H1 (cell line): ENCODE measurements around the gene GHRL. TPM values are rescaled to one million over a fixed set of nuclear protein-coding genes. Genes with fewer than 3 reads are reported as not detected.

ENCODE experiments used
- CTCF ChIA-PET: fragments of 300-600 bp; sonication (Branson Sonifier 250); formaldehyde crosslinking; loops from one replicate; lab custom pipeline; 2021; ENCODE audit not compliant: partially characterized antibody; lab: Charles Lee
- POLR2A ChIA-PET: fragments of 300-600 bp; sonication (Branson Sonifier 250); formaldehyde crosslinking; loops from one replicate; lab custom pipeline; 2021; ENCODE audit warnings: inconsistent platforms; ENCODE audit not compliant: partially characterized antibody; lab: Charles Lee
- DNase-seq, 2 experiments: peaks; one replicate each; pipeline versions ENCODE4 v3.0.0 to v3.0.0-alpha.2; 2010 to 2022; ENCODE audit warnings: low spot score in 2 of 2, low read depth in 1 of 2, mixed read lengths in 1 of 2
- FAIRE-seq: peaks from 2 replicates; lab custom pipeline; 2011; peaks lifted over from hg19 to GRCh38; lab: Jason Lieb, UNC
- H2AFZ ChIP-seq: 2 replicates; pipeline ENCODE4 v1.8.1; 2012; ENCODE audit warnings: low read length, inconsistent platforms
- H2AK5ac ChIP-seq: 2 replicates; pipeline ENCODE4 v1.6.1; 2013; ENCODE audit warnings: low read depth, low read length
- H2BK120ac ChIP-seq: replicated peaks from 2 replicates; pipeline ENCODE3; 2013; ENCODE audit warnings: low read depth, low read length, inconsistent platforms
- H2BK12ac ChIP-seq: 2 replicates; pipeline ENCODE4 v1.6.1; 2013; ENCODE audit warnings: low read depth, low read length
- H2BK15ac ChIP-seq: 2 replicates; pipeline ENCODE4 v1.6.1; 2013; ENCODE audit warnings: low read length
- H2BK20ac ChIP-seq: 2 replicates; pipeline ENCODE4 v1.6.1; 2013; ENCODE audit warnings: low read length
- H2BK5ac ChIP-seq: 2 replicates; pipeline ENCODE4 v1.6.1; 2013; ENCODE audit warnings: low read depth, low read length
- H3K14ac ChIP-seq: 2 replicates; pipeline ENCODE4 v1.6.1; 2013; ENCODE audit warnings: inconsistent platforms; ENCODE audit not compliant: insufficient read length
- H3K18ac ChIP-seq: 2 replicates; pipeline ENCODE4 v1.6.1; 2013; ENCODE audit warnings: low read length; ENCODE audit errors: extremely low read depth
- H3K23ac ChIP-seq: 2 replicates; pipeline ENCODE4 v1.6.1; 2013; ENCODE audit warnings: inconsistent platforms; ENCODE audit not compliant: insufficient read length
- H3K23me2 ChIP-seq: 2 replicates; pipeline ENCODE4 v1.6.1; 2013; ENCODE audit warnings: low read depth, low read length
- H3K27ac ChIP-seq: 2 replicates; pipeline ENCODE4 v1.6.1; 2011; ENCODE audit warnings: low read depth, low read length, inconsistent platforms
- H3K27me3 ChIP-seq, 4 experiments: replicated peaks in 1 of 4; 1 replicate in 1 of 4; 2 replicates in 3 of 4; pipeline versions ENCODE4 v1.6.1 to v1.8.1; 2011 to 2013; ENCODE audit warnings: low read length in 3 of 4, mild to moderate bottlenecking in 3 of 4, inconsistent platforms in 2 of 4, mixed read lengths in 2 of 4, moderate library complexity in 1 of 4; ENCODE audit not compliant: control insufficient read depth in 3 of 4, insufficient read depth in 3 of 4; ENCODE audit errors: extremely low read depth in 1 of 4
- H3K36me3 ChIP-seq, 4 experiments: 2 replicates each; pipeline versions ENCODE4 v1.6.1 to v1.8.1; 2011 to 2013; ENCODE audit warnings: mild to moderate bottlenecking in 4 of 4, low read length in 3 of 4, moderate library complexity in 2 of 4, control low read depth in 1 of 4, inconsistent platforms in 1 of 4; ENCODE audit not compliant: insufficient read depth in 4 of 4, control insufficient read depth in 2 of 4
- H3K4ac ChIP-seq: replicated peaks from 2 replicates; pipeline ENCODE3; 2013; ENCODE audit warnings: low read length, low read depth, mixed read lengths, inconsistent platforms; ENCODE audit not compliant: insufficient read length
- H3K4me1 ChIP-seq, 4 experiments: replicated peaks in 1 of 4; 1 replicate in 1 of 4; 2 replicates in 3 of 4; pipeline versions ENCODE4 v1.6.1 to v1.8.1; 2011 to 2013; ENCODE audit warnings: low read length in 3 of 4, inconsistent platforms in 2 of 4, mixed read lengths in 1 of 4; ENCODE audit not compliant: insufficient read depth in 4 of 4, control insufficient read depth in 3 of 4
- H3K4me2 ChIP-seq, 2 experiments: 2 replicates each; pipeline versions ENCODE4 v1.6.1 to v1.8.1; 2011 to 2013; ENCODE audit warnings: low read depth in 2 of 2, low read length in 2 of 2, control low read depth in 1 of 2, inconsistent platforms in 1 of 2, mild to moderate bottlenecking in 1 of 2; ENCODE audit not compliant: insufficient read depth in 1 of 2
- H3K4me3 ChIP-seq, 4 experiments: fragments of 200-600, 300-600 bp in 1 of 4; sonication (generic), shearing (Covaris generic), sonication (Bioruptor Twin) in 1 of 4; 2 replicates each; pipeline versions ENCODE4 v1.5.1 to v1.8.1; 2011 to 2016; ENCODE audit warnings: low read length in 4 of 4, low read depth in 3 of 4, control low read depth in 2 of 4, inconsistent platforms in 2 of 4, mild to moderate bottlenecking in 2 of 4, mixed read lengths in 1 of 4, moderate library complexity in 1 of 4; ENCODE audit not compliant: insufficient read depth in 2 of 4; ENCODE audit errors: extremely low read depth in 1 of 4
- H3K56ac ChIP-seq: replicated peaks from 2 replicates; pipeline ENCODE3; 2013; ENCODE audit warnings: low read depth, mild to moderate bottlenecking, mixed read lengths, low read length, inconsistent platforms; ENCODE audit not compliant: insufficient read length
- H3K79me1 ChIP-seq: 2 replicates; pipeline ENCODE4 v1.6.1; 2013; ENCODE audit warnings: low read depth, low read length, control low read depth
- H3K79me2 ChIP-seq, 2 experiments: 2 replicates each; pipeline versions ENCODE4 v1.6.1 to v1.8.1; 2012 to 2013; ENCODE audit warnings: low read length in 2 of 2, mild to moderate bottlenecking in 2 of 2, inconsistent platforms in 1 of 2; ENCODE audit not compliant: insufficient read depth in 2 of 2, control insufficient read depth in 1 of 2
- H3K9ac ChIP-seq, 4 experiments: replicated peaks in 1 of 4; 1 replicate in 1 of 4; 2 replicates in 3 of 4; pipeline versions ENCODE4 v1.6.1 to v1.8.1; 2011 to 2013; ENCODE audit warnings: low read depth in 3 of 4, low read length in 3 of 4, control low read depth in 2 of 4, mild to moderate bottlenecking in 2 of 4, moderate library complexity in 2 of 4, inconsistent platforms in 1 of 4; ENCODE audit errors: extremely low read depth in 1 of 4
- H3K9me3 ChIP-seq, 2 experiments: 2 replicates each; pipeline versions ENCODE4 v1.6.1 to v1.8.1; 2012 to 2013; ENCODE audit warnings: mild to moderate bottlenecking in 2 of 2, moderate library complexity in 2 of 2, control low read depth in 1 of 2, inconsistent platforms in 1 of 2, low read depth in 1 of 2, low read length in 1 of 2, mixed read lengths in 1 of 2; ENCODE audit not compliant: insufficient read depth in 2 of 2
- H4K20me1 ChIP-seq, 2 experiments: replicated peaks in 1 of 2; 2 replicates each; pipeline versions ENCODE3 to v1.8.1; 2011 to 2013; ENCODE audit warnings: inconsistent platforms in 2 of 2, low read length in 2 of 2, mild to moderate bottlenecking in 1 of 2; ENCODE audit not compliant: insufficient read depth in 2 of 2, control insufficient read depth in 1 of 2
- H4K5ac ChIP-seq: 2 replicates; pipeline ENCODE4 v1.6.1; 2013; ENCODE audit warnings: low read length, low read depth, mixed read lengths, inconsistent platforms; ENCODE audit not compliant: insufficient read length
- H4K8ac ChIP-seq: 2 replicates; pipeline ENCODE4 v1.8.0; 2013; ENCODE audit warnings: mild to moderate bottlenecking, moderate library complexity, low read length, inconsistent platforms; ENCODE audit not compliant: insufficient read depth; ENCODE audit errors: extremely low read depth
- H4K91ac ChIP-seq: replicated peaks from 2 replicates; pipeline ENCODE3; 2013; ENCODE audit warnings: low read length, mixed read lengths, inconsistent platforms; ENCODE audit not compliant: insufficient read length
- ATF3 ChIP-seq: IDR thresholded peaks from 2 replicates; pipeline ENCODE4 v1.6.1; 2011; ENCODE audit warnings: low read depth, mild to moderate bottlenecking, low read length; ENCODE audit not compliant: insufficient read depth
- BACH1 ChIP-seq: IDR thresholded peaks from 2 replicates; pipeline ENCODE4 v1.6.1; 2012; ENCODE audit warnings: low read length, improper control_type of control experiment
- CBX5 ChIP-seq: fragments of 300-800, 300-1000 bp; sonication (generic); IDR thresholded peaks from 2 replicates; pipeline ENCODE4 v1.7.1; 2016; ENCODE audit warnings: antibody characterized with exemption, low read length, low read depth
- CHD2 ChIP-seq: IDR thresholded peaks from 2 replicates; pipeline ENCODE4 v1.6.1; 2012; ENCODE audit warnings: low read length, improper control_type of control experiment
- EGR1 ChIP-seq: IDR thresholded peaks from 2 replicates; pipeline ENCODE4 v1.6.1; 2011; ENCODE audit warnings: low read depth, low read length, borderline replicate concordance
- EP300 ChIP-seq, 2 experiments: IDR thresholded peaks; 1 replicate in 1 of 2; 2 replicates in 1 of 2; pipeline ENCODE4 v1.6.1; 2011 to 2012; ENCODE audit warnings: low read depth in 2 of 2, low read length in 2 of 2, mild to moderate bottlenecking in 2 of 2, borderline replicate concordance in 1 of 2, inconsistent platforms in 1 of 2, moderate library complexity in 1 of 2
- JUN ChIP-seq: IDR thresholded peaks from 2 replicates; pipeline ENCODE4 v1.6.1; 2011; ENCODE audit warnings: low read depth, mild to moderate bottlenecking, improper control_type of control experiment, low read length
- KDM4A ChIP-seq: IDR thresholded peaks from one replicate; pipeline ENCODE4 v1.7.1; 2012; ENCODE audit warnings: low read depth, mild to moderate bottlenecking, moderate library complexity, low read length, inconsistent platforms; ENCODE audit not compliant: severe bottlenecking
- PHF8 ChIP-seq: fragments of 200-600 bp; sonication (generic); conservative IDR thresholded peaks from 2 replicates; pipeline ENCODE4 v1.7.1; 2012; ENCODE audit warnings: low read depth, mild to moderate bottlenecking, inconsistent platforms, low read length, moderate library complexity
- POLR2A ChIP-seq, 2 experiments: IDR thresholded peaks; 1 replicate in 1 of 2; 2 replicates in 1 of 2; pipeline ENCODE4 v1.6.1; 2011; ENCODE audit warnings: low read depth in 2 of 2, low read length in 2 of 2, mild to moderate bottlenecking in 2 of 2; ENCODE audit errors: control extremely low read depth in 1 of 2
- SAP30 ChIP-seq: fragments of 300-600 bp; sonication (generic); IDR thresholded peaks from 2 replicates; pipeline ENCODE4 v1.7.1; 2012; ENCODE audit warnings: low read length, moderate library complexity, mild to moderate bottlenecking, inconsistent platforms; ENCODE audit not compliant: insufficient read depth, insufficient replicate concordance
- SP1 ChIP-seq: IDR thresholded peaks from 2 replicates; pipeline ENCODE4 v1.6.1; 2011; ENCODE audit warnings: low read depth, low read length
- SRF ChIP-seq: IDR thresholded peaks from 2 replicates; pipeline ENCODE4 v1.6.1; 2011; ENCODE audit warnings: mild to moderate bottlenecking, low read depth, low read length, moderate library complexity
- SUZ12 ChIP-seq: fragments of 200-600 bp; sonication (generic); IDR thresholded peaks from 2 replicates; pipeline ENCODE4 v1.6.1; 2012; ENCODE audit warnings: mild to moderate bottlenecking, inconsistent platforms, low read length, moderate library complexity, mixed read lengths
- WGBS, 2 experiments: shearing (Covaris generic) in 1 of 2; methylation state at CpG; one replicate each; pipeline versions ENCODE4 v1.1.6 to v1.1.7; 2013 to 2015; ENCODE audit warnings: low lambda C conversion rate in 2 of 2, mixed read lengths in 2 of 2, inconsistent platforms in 1 of 2, low coverage in 1 of 2, missing lambda C conversion rate in 1 of 2; ENCODE audit not compliant: insufficient replicate concordance in 2 of 2, insufficient coverage in 1 of 2, insufficient read length in 1 of 2; ENCODE audit errors: extremely low coverage in 1 of 2, missing lambda C conversion rate in 1 of 2; 5-methylcytosine and 5-hydroxymethylcytosine counted together
- polyA plus RNA-seq, 7 experiments: library from polyadenylated mRNA; depleted of rRNA in 3 of 7; stranded (reverse) in 5 of 7; unstranded in 2 of 7; fragments of >200 nt in 5 of 7; fragments of 200-250 nt in 2 of 7; gene quantifications; 1 replicate in 5 of 7; 2 replicates in 1 of 7; 4 replicates in 1 of 7; pipeline versions ENCODE4 v1.2.1 to v1.2.3, GENCODE V29; 2011 to 2013; ENCODE audit warnings: missing spikeins in 2 of 7, mixed read lengths in 2 of 7
- total RNA-seq: library from RNA; stranded (reverse); fragmentation: NEBNext Ultra II Directional; extraction: Animal tissue kit (Norgen Biotek cat#: 25700); gene quantifications from 2 replicates; pipeline ENCODE4 v1.2.1, GENCODE V29; 2021

The GHRL gene
- total and polyA plus RNA-seq, 2 of the 8 experiments (the other 6 are each of a cell fraction or from before 2014, with no cell fraction given), result 0.32 to 0.35 TPM

- Histone ChIP-seq H2BK15ac (no peak overlapping the region), H2BK5ac (no peak overlapping the region), H3K4me2 (no peak overlapping the region), H3K79me2 (peaks cover 11 to 25% of the 10 kb centered on the region in 2 experiments), H3K23ac (no peak overlapping the region), H3K4me3 (no peak overlapping the region), H3K9me3 (no peaks in the 10 kb centered on the region), H3K27ac (no peak overlapping the region), H3K9ac (no peak overlapping the region), H3K14ac (no peak overlapping the region), H3K56ac (no peak overlapping the region), H3K4me1 (peaks cover 0 to 4% (median 3%) of the 10 kb centered on the region in 4 experiments; a peak in 5 of 7 replicates), H3K23me2 (peaks cover 7% of the 10 kb centered on the region; the same call in 1 of the 2 replicates), H4K5ac (no peak overlapping the region), H3K79me1 (peaks cover 5% of the 10 kb centered on the region; the same call in 1 of the 2 replicates), H4K20me1 (peaks cover 3 to 10% of the 10 kb centered on the region in 2 experiments), H2BK120ac (no peak overlapping the region), H4K91ac (no peak overlapping the region), H4K8ac (no peak overlapping the region), H2AFZ (no peak overlapping the region), H2BK20ac (no peak overlapping the region), H3K36me3 (peaks cover 23 to 55% (median 45%) of the 10 kb centered on the region in 4 experiments), H3K4ac (no peak overlapping the region), H2BK12ac (no peak overlapping the region), H2AK5ac (no peak overlapping the region), H3K27me3 (no peaks in the 10 kb centered on the region), H3K18ac (no peak overlapping the region)
- FAIRE-seq (no peak), DNase-seq (no peak)
- ChIA-PET POLR2A (interaction anchor here (1.0 to 3.9 kb wide), 2 partner anchors 10 to 166 kb away, joined by 3 to 20 read pairs; no protein-coding TSS in a partner anchor), CTCF (interaction anchor here (0.7 kb wide), 1 partner anchor 25 kb away, joined by 3 read pairs; no protein-coding TSS in a partner anchor)
- 91% methylated on average over 3 of the region's 3 CpGs; no CpG with 5 or more reads in 1 of the 2 experiments for WGBS, 2 experiments
- no peak for TF ChIP-seq BACH1
- no peak for TF ChIP-seq POLR2A (IDR thresholded peaks at IDR 0.05; ENCODE audit: control extremely low read depth in 1 of 2, low read depth in 2 of 2, low read length in 2 of 2)
- no peak for TF ChIP-seq JUN
- TF ChIP-seq EGR1, result no peak
- TF ChIP-seq PHF8, result no peak
- no peak for TF ChIP-seq SRF
- TF ChIP-seq EP300 (IDR thresholded peaks at IDR 0.05; ENCODE audit: borderline replicate concordance in 1 of 2, low read depth in 2 of 2, low read length in 2 of 2), result no peak
- no peak for TF ChIP-seq CBX5
- TF ChIP-seq SUZ12, result no peak
- no peak for TF ChIP-seq SP1
- no peak for TF ChIP-seq ATF3
- no peak for TF ChIP-seq KDM4A
- no peak for TF ChIP-seq SAP30
- no peak for TF ChIP-seq CHD2
Observed at GRCh38 chr3:10317961-10318350, 25.2 kb upstream of the GHRL start.
